ENCODE results near the gene NOD1.
"Not testable (repeated sequence)": the region's sequence is repeated elsewhere in the genome, so short reads cannot be mapped to it uniquely, and the experiment has no call there.

Gene NOD1

GRCh38 chr7:30507346-30507900 lies 28.8 kb upstream of the NOD1 start:
- not testable (repeated sequence) for H3K4me3 ChIP-seq, H3K27ac ChIP-seq

GRCh38 chr7:30505174-30505697 lies 26.7 kb upstream of the NOD1 start:
- Histone ChIP-seq H3K4me3 (peak overlapping the region; percentile 71 to 95 (median 83)), H3K27ac (peak overlapping the region in 20 of 21 experiments; percentile 75 to 96 (median 88))

- Histone ChIP-seq H3K27ac (peak within 1 kb of the TSS in 20 of 21 experiments; percentile 77 to 96 (median 88)), H3K4me3 (peak within 1 kb of the TSS; percentile 71 to 95 (median 83))
Observed at GRCh38 chr7:30504301-30505173, 26.0 kb upstream of the NOD1 start, which contains the start of gene GGCT. Gene GGCT, minus strand, starts transcription at chr7:30504829. Its CDS starts 120 bp downstream, at chr7:30504709.

GRCh38 chr7:30503274-30504212 lies 25.0 kb upstream of the NOD1 start:
- Histone ChIP-seq H3K27ac (peak overlapping the region in 18 of 21 experiments; percentile 77 to 94 (median 87)), H3K4me3 (peak overlapping the region; percentile 71 to 95 (median 83))

- Histone ChIP-seq H3K27ac (peak overlapping the region in 5 of 21 experiments; percentile 3 to 31 (median 10)), H3K4me3 (peak overlapping the region in 2 of 7 experiments; percentile 79 to 94)
Observed at GRCh38 chr7:30502470-30503251, 24.1 kb upstream of the NOD1 start.

GRCh38 chr7:30501264-30501663 lies 22.7 kb upstream of the NOD1 start:
- Histone ChIP-seq H3K27ac (no peak overlapping the region), H3K4me3 (no peak overlapping the region)

GRCh38 chr7:30493228-30493627 lies 14.6 kb upstream of the NOD1 start:
- Histone ChIP-seq H3K27ac (no peak overlapping the region), H3K4me3 (no peak overlapping the region)

- Histone ChIP-seq H3K4me3 (no peak overlapping the region), H3K27ac (no peak overlapping the region)
Observed at GRCh38 chr7:30491417-30491816, 12.8 kb upstream of the NOD1 start.

- H3K27ac ChIP-seq = no peak overlapping the region
Observed at GRCh38 chr7:30487371-30487770, 8.8 kb upstream of the NOD1 start.

GRCh38 chr7:30485667-30486066 lies 7.1 kb upstream of the NOD1 start:
- Histone ChIP-seq H3K27ac (no peak overlapping the region), H3K4me3 (no peak overlapping the region)

More at GRCh38 chr7:30487371-30487770, 8.8 kb upstream of the NOD1 start:
- H3K4me3 ChIP-seq = no peak overlapping the region

- H3K27ac ChIP-seq, H3K4me3 ChIP-seq: not testable (repeated sequence)
Observed at GRCh38 chr7:30481416-30481815, 2.8 kb upstream of the NOD1 start.

GRCh38 chr7:30479202-30480120 lies 877 bp upstream of the NOD1 start:
- Histone ChIP-seq H3K4me3 (peak overlapping the region; percentile 53 to 69 (median 66)), H3K27ac (peak overlapping the region; percentile 55 to 97 (median 92))

GRCh38 chr7:30476459-30477145 lies 2.0 kb downstream of the NOD1 start:
- H3K27ac ChIP-seq = peak overlapping the region in 7 of 21 experiments; percentile 33 to 97 (median 92)
- H3K4me3 ChIP-seq = peak overlapping the region in 1 of 7 experiments; percentile 69

- H3K4me3 ChIP-seq = no peak overlapping the region
- peak overlapping the region in 10 of 21 experiments; percentile 4 to 84 (median 46) for H3K27ac ChIP-seq
Observed at GRCh38 chr7:30475580-30475979, 3.0 kb downstream of the NOD1 start.

GRCh38 chr7:30474893-30475292 lies 3.7 kb downstream of the NOD1 start:
- no peak overlapping the region for H3K4me3 ChIP-seq
- peak overlapping the region in 7 of 21 experiments; percentile 17 to 93 (median 66) for H3K27ac ChIP-seq

- no peak overlapping the region for H3K4me3 ChIP-seq
- H3K27ac ChIP-seq = peak overlapping the region in 11 of 21 experiments; percentile 17 to 93 (median 68)
Observed at GRCh38 chr7:30474485-30474884, 4.1 kb downstream of the NOD1 start.

- H3K27ac ChIP-seq = peak overlapping the region in 10 of 21 experiments; percentile 28 to 93 (median 70)
Observed at GRCh38 chr7:30473903-30474302, 4.7 kb downstream of the NOD1 start.

More at GRCh38 chr7:30473903-30474302, 4.7 kb downstream of the NOD1 start:
- H3K4me3 ChIP-seq = no peak overlapping the region
